ENCODE data around the gene MAPK8IP1.
A peak's percentile ranks its signal among the peaks of the same experiment; 100 is the strongest.
"Not testable (repeated sequence)": the region's sequence is repeated elsewhere in the genome, so short reads cannot be mapped to it uniquely, and the experiment has no call there.

The MAPK8IP1 gene

GRCh38 chr11:45900175-45900800 is 14.8 kb downstream of the MAPK8IP1 start:
- not testable (repeated sequence) for H3K18ac ChIP-seq (ENCODE audit: low read depth in 1 of 2, low read length in 2 of 2); H2AK5ac ChIP-seq (ENCODE audit: low read length, severe bottlenecking); H2BK12ac ChIP-seq (ENCODE audit: low read length in 2 of 2); H3K79me1 ChIP-seq (replicated peaks; ENCODE audit: low read length, poor library complexity, severe bottlenecking); H2BK5ac ChIP-seq (ENCODE audit: low read depth, low read length, poor library complexity, severe bottlenecking); H3K9me3 ChIP-seq (ENCODE audit: control insufficient read depth, low read length); H3K23ac ChIP-seq (ENCODE audit: low read length in 2 of 2); H4K91ac ChIP-seq (ENCODE audit: low read length); H3K27ac ChIP-seq (ENCODE audit: low read length, poor library complexity, severe bottlenecking); H2BK120ac ChIP-seq (ENCODE audit: low read depth, low read length); H2BK15ac ChIP-seq (ENCODE audit: low read depth, poor library complexity, severe bottlenecking); H3K14ac ChIP-seq (ENCODE audit: low read length in 2 of 2); H3K4ac ChIP-seq (ENCODE audit: low read depth in 1 of 2, low read length in 2 of 2); H4K8ac ChIP-seq (ENCODE audit: low read length)
- WGBS: 6% methylated on average over 30 of the region's 59 CpGs
- Histone ChIP-seq H3K27me3 (ENCODE audit: control insufficient read depth in 1 of 2, insufficient read depth in 1 of 2, low read length in 2 of 2) (peaks cover 17 to 44% of the 10 kb centered on the region in 2 experiments), H3K4me2 (ENCODE audit: low read length, poor library complexity, severe bottlenecking) (peak overlapping the region; percentile 94), H2AFZ (ENCODE audit: low read depth, low read length) (peak overlapping the region; percentile 80), H3K4me1 (ENCODE audit: control insufficient read depth, insufficient read depth, low read depth, low read length) (peaks cover 27% of the 10 kb centered on the region), H3K9ac (ENCODE audit: low read length) (peak overlapping the region; percentile 84), H3K36me3 (ENCODE audit: control insufficient read depth in 1 of 2, insufficient read depth in 2 of 2, low read depth in 1 of 2, low read length in 2 of 2) (peaks cover 18 to 28% of the 10 kb centered on the region in 2 experiments), H3K4me3 (ENCODE audit: insufficient read depth in 1 of 2, low read depth in 1 of 2, low read length in 2 of 2) (peak overlapping the region; percentile 62 to 83)
- peak; percentile 20 for DNase-seq

- no peak overlapping the region for H2BK5ac ChIP-seq (ENCODE audit: low read depth, low read length, poor library complexity, severe bottlenecking)
- no peak overlapping the region for H3K18ac ChIP-seq (ENCODE audit: low read depth in 1 of 2, low read length in 2 of 2)
- no peak overlapping the region for H2AFZ ChIP-seq (ENCODE audit: low read depth, low read length)
- no peak for DNase-seq
- H4K8ac ChIP-seq (ENCODE audit: low read length): no peak overlapping the region
- H2BK12ac ChIP-seq (ENCODE audit: low read length in 2 of 2): no peak overlapping the region
- H3K27ac ChIP-seq (ENCODE audit: low read length, poor library complexity, severe bottlenecking): no peak overlapping the region
- peaks cover 13 to 39% of the 10 kb centered on the region in 2 experiments for H3K27me3 ChIP-seq (ENCODE audit: control insufficient read depth in 1 of 2, insufficient read depth in 1 of 2, low read length in 2 of 2)
- WGBS: 54% methylated on average over 8 of the region's 8 CpGs
- no peak overlapping the region for H3K4ac ChIP-seq (ENCODE audit: low read depth in 1 of 2, low read length in 2 of 2)
- peaks cover 27% of the 10 kb centered on the region for H3K4me1 ChIP-seq (ENCODE audit: control insufficient read depth, insufficient read depth, low read depth, low read length)
- peaks cover 3% of the 10 kb centered on the region for H3K79me1 ChIP-seq (replicated peaks; ENCODE audit: low read length, poor library complexity, severe bottlenecking)
- peak overlapping the region; percentile 94 for H3K4me2 ChIP-seq (ENCODE audit: low read length, poor library complexity, severe bottlenecking)
- H3K36me3 ChIP-seq (ENCODE audit: control insufficient read depth in 1 of 2, insufficient read depth in 2 of 2, low read depth in 1 of 2, low read length in 2 of 2): peaks cover 18 to 30% of the 10 kb centered on the region in 2 experiments
- no peak overlapping the region for H2AK5ac ChIP-seq (ENCODE audit: low read length, severe bottlenecking)
- no peak overlapping the region for H2BK120ac ChIP-seq (ENCODE audit: low read depth, low read length)
- no peak overlapping the region for H2BK15ac ChIP-seq (ENCODE audit: low read depth, poor library complexity, severe bottlenecking)
- H3K4me3 ChIP-seq (ENCODE audit: insufficient read depth in 1 of 2, low read depth in 1 of 2, low read length in 2 of 2): peak overlapping the region in 1 of 2 experiments; percentile 83
- peak overlapping the region in 1 of 2 experiments; percentile 9 for H3K23ac ChIP-seq (ENCODE audit: low read length in 2 of 2)
- no peaks in the 10 kb centered on the region for H3K9me3 ChIP-seq (ENCODE audit: control insufficient read depth, low read length)
- H3K9ac ChIP-seq (ENCODE audit: low read length): peak overlapping the region; percentile 84
- H3K14ac ChIP-seq (ENCODE audit: low read length in 2 of 2): no peak overlapping the region
- no peak overlapping the region for H4K91ac ChIP-seq (ENCODE audit: low read length)
These were observed 15.6 kb downstream of the MAPK8IP1 start for GRCh38 chr11:45900916-45901617.

- Histone ChIP-seq H3K27ac (ENCODE audit: low read length, poor library complexity, severe bottlenecking) (no peak overlapping the region), H2BK12ac (ENCODE audit: low read length in 2 of 2) (no peak overlapping the region), H3K79me1 (replicated peaks; ENCODE audit: low read length, poor library complexity, severe bottlenecking) (peaks cover 3% of the 10 kb centered on the region), H2AFZ (ENCODE audit: low read depth, low read length) (no peak overlapping the region), H3K36me3 (ENCODE audit: control insufficient read depth in 1 of 2, insufficient read depth in 2 of 2, low read depth in 1 of 2, low read length in 2 of 2) (peaks cover 18 to 30% of the 10 kb centered on the region in 2 experiments), H4K91ac (ENCODE audit: low read length) (no peak overlapping the region), H3K18ac (ENCODE audit: low read depth in 1 of 2, low read length in 2 of 2) (no peak overlapping the region), H2AK5ac (ENCODE audit: low read length, severe bottlenecking) (no peak overlapping the region), H3K4me3 (ENCODE audit: insufficient read depth in 1 of 2, low read depth in 1 of 2, low read length in 2 of 2) (no peak overlapping the region), H3K4me1 (ENCODE audit: control insufficient read depth, insufficient read depth, low read depth, low read length) (peaks cover 24% of the 10 kb centered on the region), H3K9ac (ENCODE audit: low read length) (no peak overlapping the region), H3K14ac (ENCODE audit: low read length in 2 of 2) (no peak overlapping the region), H2BK120ac (ENCODE audit: low read depth, low read length) (no peak overlapping the region), H4K8ac (ENCODE audit: low read length) (no peak overlapping the region), H3K9me3 (ENCODE audit: control insufficient read depth, low read length) (no peaks in the 10 kb centered on the region), H3K4ac (ENCODE audit: low read depth in 1 of 2, low read length in 2 of 2) (no peak overlapping the region), H3K23ac (ENCODE audit: low read length in 2 of 2) (no peak overlapping the region), H2BK5ac (ENCODE audit: low read depth, low read length, poor library complexity, severe bottlenecking) (no peak overlapping the region), H3K27me3 (ENCODE audit: control insufficient read depth in 1 of 2, insufficient read depth in 1 of 2, low read length in 2 of 2) (peaks cover 9 to 34% of the 10 kb centered on the region in 2 experiments), H3K4me2 (ENCODE audit: low read length, poor library complexity, severe bottlenecking) (no peak overlapping the region), H2BK15ac (ENCODE audit: low read depth, poor library complexity, severe bottlenecking) (no peak overlapping the region)
- DNase-seq: no peak
- 91% methylated on average over 6 of the region's 6 CpGs for WGBS
These were observed 16.2 kb downstream of the MAPK8IP1 start for GRCh38 chr11:45901626-45902025.
